Middle frontal gyrus (tissue), 1 donor: ENCODE data around the gene CATSPER1.
"Not testable (repeated sequence)": the region's sequence is repeated elsewhere in the genome, so short reads cannot be mapped to it uniquely, and the experiment has no call there.

ENCODE experiments used
- DNase-seq: peaks from one replicate; pipeline ENCODE4 v3.0.0-alpha.2; 2015; ENCODE audit warnings: low spot score; ENCODE audit errors: extremely low spot score

CATSPER1 gene

DNA sequence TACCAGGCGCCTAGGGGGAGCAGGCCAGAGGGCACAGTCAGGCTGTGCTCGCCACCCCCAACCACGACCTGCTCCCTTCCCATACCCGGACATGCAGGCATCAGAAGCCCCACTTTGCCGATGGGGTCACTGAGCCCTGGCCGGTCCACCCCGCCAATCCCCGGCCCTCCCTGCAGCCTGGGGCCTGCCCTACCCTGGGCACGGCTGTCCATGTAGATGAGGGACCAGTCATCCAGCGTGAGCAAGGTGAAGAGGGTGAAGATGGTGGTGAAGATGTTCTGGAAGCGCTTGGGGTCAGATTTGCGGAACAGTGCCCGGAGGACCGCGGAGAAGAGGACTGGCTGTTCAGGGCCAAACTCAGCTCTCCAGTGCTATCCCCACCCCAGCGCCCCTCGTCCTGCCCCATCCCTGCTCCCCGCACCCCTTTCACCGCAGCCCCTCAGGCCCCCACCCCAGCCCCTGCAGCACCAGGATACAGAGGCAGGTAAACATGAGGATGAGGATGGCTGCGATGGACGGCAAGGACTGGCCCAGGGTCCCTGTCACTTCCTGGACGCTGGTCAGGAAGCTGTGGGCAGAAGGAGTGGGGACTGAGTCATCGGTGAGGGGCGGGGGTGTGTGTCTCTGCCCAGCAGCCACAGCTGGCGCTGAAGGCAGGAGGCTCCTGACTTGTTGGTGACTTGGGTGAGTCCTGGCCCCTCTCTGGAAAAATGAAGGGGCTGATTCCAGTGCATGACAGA is 5.5 kb downstream of the CATSPER1 start:
- no peak for DNase-seq

DNA sequence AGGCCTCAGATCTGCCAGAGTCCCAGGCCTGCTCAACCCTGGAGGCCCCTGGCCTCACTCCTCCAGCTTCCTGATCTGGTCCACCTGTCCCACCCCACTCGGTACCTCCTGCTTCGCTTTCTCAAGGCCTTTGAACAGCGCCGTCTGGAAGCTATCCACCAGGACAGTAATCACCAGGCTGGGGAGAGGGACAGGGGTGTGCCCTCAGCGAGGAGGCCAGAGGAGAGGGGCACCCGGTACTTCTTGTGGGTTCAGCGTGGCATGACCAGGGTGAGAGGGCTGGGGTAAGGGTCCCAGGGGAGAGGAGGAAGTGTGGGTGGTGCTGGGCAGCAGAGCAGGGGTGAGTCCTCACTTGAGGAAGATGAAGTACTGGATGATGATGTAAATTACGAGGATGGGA is 6.1 kb downstream of the CATSPER1 start:
- DNase-seq: no peak

DNA sequence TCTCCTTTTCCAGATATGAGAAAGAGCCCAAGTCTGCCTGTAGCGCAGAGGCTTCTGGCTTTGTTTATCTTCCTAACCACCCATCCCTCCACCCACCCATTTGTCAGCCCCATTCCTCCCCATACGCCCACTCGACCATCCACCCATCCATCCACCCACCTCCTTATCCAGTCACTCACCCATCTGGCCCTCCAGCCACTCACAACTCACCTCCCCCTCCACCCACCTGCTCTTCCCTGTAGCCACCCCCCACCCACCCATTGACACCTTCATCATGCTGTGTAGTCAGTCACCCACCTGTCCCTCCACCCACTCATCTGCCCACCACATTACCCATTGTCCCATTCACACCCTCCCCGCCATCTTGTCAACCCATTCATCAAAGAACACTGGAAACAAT is 9.0 kb downstream of the CATSPER1 start:
- no peak for DNase-seq

DNA sequence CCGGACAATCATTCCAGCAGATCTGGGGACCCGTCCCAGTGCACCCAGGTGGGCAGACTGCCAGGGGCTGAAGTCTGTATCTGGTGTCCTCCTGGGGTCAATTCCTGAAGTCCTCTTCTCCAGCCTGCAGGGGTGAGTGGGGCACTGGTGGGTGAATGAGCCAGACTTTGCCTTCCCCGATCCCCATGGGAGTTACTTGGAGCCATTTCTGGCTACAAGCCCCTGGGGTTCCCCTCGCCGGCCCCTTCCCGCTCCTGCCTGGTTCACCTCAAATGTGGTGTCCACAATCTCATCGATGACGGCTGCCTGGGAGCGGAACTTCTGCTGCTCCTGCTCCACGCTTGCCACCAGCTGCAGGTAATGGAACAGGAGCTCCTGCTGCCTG is 9.5 kb downstream of the CATSPER1 start:
- no peak for DNase-seq

DNA sequence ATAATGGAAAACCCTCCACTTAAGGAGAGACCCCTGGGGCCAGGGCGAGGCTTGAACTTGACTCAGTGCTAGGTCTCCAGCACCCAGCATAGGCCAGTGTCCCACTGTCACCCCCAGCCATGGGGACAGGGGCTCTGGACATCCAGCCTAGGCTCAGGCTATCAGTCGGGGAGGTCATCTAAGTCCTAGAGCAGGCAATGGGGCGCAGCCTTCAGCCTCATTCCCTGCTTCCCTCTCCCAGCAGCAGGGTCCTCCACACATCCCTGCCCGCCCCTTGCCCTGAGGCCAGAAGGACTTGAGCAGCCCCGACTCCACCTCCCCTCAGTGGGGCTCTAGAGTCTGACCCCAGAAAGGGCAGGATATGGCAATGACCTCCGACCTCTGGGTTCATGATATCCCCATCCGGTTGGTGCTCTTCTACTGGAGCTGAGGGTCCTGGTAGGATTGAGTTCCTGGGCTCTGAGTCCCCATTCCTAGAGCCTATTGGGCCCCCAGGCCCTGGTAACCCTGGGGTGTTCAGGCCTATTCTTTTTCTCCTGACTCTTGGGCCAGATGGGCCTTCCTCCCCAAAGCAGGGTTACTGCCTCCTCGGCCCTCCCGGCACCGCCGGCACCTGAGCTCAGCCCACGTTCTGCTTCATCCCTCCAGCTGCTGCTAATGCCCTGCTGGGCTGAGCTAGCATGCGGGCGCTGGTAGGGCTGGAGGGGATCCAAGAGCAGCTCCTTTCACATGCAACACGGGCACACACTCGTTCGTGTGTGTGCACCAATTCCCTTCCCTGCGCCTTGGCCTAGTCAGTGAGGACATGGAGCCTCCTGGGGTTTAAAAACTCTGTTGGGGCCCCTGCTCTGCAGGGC is 10.1 kb downstream of the CATSPER1 start:
- no peak for DNase-seq

DNA sequence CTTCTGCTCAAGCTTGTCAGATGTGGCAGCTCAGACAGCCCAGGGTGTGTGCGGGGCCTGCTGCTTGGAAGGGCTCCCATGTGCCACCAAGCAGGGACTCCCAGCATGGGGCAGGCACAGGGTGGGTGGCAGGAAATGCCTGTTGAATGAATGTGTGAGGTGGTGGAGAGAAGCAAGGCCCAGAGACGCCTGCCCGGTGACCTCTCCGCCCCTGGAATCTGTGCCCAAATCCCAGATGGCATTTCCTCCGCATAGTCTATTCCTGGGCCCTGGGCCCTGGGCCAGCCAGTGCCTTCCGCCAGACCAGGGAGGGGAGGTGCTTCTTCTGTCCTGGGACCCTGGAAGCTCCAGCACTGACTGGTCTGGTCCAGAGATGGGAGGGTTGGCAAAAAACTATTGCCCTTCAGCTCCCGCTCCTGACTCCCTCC is 10.8 kb downstream of the CATSPER1 start:
- no peak for DNase-seq

DNA sequence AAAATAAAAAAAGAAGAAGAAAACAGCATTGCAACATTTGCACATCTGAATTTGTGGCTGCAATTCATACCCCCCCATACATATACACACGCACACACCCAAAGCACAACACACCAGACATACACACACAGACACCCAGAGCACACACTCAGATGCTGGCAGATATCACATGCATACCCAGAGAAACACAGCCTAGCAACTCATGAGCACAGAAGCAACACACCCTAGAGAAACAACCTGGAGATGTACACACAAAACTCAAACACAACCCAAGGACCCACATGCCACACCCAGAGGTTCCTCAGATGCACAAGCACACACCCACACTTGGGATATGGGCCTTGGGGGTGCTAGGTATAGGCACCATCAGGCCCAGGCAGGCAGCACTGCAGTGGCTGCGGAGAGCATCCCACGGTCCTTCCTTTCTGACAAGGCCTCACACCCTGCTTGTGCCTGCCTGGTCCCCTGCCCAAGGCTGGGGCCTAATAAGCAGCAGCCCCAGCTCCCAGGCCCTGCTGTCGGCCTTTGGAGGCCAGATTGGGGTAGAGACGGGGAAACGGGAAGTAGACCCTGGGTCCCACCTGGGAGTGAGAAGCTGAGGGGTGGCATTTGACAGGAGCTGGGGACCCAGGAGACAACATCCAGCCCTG is 11.3 kb downstream of the CATSPER1 start:
- DNase-seq: no peak

DNA sequence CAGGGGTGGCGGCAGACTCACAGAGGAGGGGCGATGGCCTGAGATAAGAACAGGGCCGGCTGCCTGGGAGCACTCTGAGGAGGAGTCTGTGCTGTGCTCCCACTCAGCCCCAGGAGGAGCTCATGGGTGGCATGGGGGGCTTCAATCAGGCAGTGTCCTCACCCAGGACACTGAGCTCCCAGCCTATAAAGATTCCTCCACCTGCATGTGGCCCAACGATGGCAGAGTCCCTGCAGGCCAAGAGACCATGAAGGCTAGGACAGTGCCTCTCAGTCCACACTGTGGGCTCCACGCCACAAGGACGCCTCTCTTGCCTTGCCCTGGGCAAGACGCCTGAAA is 12.5 kb downstream of the CATSPER1 start:
- no peak for DNase-seq

DNA sequence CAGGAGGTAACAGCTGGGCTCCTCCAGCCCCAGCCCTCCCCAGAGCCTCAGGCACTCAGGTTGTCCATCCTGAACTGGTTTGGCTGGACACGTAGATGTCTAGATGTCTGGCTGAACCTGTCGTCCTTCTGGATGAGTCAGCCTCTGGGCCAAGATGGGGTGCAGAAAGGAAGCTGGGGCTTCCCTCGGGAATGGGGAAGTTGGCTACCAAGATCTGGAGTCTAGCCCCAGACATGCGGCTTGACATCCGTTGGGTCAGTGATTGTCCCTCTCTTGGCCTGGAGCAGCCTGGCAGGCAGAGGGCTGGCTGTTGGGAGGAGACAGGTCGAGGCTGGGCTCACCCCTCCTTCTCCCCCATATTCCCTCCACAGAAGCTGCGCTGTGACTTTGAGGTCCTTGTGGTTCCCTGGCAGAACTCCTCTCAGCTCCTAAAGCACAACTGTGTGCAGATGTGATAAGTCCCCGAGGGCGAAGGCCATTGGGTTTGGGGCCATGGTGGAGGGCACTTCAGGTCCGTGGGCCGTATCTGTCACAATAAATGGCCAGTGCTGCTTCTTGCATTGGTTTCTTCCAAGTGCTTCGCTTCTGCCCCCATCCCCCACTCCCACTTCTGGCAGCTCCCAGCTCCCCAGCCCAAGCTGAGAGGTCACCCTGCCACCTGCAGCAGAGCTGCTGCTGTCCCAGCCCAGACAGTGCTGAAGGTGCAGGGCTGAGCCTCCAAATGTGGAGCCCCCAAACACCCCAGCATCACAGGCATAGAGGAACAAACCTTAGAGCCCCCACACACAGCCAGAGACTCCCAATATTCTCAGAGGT is 13.1 kb downstream of the CATSPER1 start:
- DNase-seq: no peak

DNA sequence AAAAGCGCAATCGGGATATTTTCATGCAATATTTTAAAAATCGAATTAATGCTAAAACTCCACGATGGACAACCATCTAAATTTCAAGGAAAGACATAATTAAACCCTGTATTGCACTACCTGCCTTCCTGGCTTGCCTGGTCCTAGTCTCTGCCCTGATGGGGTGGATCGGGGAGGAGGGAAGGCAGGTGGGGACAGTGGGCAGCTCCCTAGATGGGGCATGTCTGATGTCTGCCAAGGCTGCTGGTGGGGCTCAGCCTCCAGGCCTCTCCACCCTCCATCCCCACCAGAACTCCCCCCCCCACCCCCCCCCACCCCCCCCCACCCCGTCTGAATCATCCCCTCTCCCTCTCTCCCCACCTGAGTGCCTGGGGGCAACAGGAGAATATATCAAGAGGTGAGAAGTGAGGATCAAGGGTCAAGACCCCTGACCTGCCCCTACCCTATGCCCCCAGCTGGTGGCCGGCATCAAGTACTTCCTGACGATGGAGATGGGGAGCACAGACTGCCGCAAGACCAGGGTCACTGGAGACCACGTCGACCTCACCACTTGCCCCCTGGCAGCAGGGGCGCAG is 13.8 kb downstream of the CATSPER1 start:
- no peak for DNase-seq

DNA sequence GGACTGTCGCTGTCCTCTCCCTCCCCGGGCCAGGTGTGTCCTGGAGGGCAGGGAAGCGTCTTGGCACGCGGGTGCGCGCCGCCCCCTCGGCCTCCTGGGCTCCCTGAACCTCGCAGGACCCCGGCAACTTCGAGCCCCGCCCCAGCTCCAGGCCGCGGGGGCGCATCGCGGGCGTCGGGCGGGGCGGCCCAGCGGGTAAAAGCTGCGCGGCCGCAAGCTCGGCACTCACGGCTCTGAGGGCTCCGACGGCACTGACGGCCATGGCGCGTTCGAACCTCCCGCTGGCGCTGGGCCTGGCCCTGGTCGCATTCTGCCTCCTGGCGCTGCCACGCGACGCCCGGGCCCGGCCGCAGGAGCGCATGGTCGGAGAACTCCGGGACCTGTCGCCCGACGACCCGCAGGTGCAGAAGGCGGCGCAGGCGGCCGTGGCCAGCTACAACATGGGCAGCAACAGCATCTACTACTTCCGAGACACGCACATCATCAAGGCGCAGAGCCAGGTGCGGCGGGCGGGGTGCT is 14.4 kb downstream of the CATSPER1 start, which contains the start of gene CST6:
TSS of gene CST6 (plus strand) at position 224 of the 519 bp plus-strand sequence. CDS start at position 261, 37 bp downstream.
- DNase-seq: no peak

DNA sequence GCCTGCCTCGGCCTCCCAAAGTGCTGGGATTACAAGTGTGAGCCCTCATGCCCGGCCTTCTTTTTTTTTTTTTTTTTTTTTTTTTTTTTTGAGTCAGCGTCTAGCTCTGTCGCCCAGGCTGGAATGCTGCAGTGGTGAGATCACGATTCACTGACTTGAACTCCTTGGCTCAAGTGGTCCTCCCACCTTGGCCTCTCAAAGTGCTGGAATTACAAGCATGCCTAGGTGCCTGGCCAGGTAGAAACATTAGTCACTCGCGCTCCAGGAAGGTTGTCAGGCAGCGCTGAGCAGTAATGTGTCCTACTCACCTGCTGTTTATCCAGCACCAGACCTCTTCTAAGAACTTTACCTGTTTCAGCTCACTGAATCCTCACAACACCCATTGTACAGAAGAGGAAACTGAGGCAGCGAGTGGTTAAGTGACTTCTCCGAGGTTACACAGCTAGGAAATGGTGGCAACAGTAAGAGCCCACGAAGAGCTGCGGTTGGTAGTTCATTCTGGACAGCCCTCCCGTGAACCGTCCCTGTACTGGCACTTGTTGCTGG is 15.0 kb downstream of the CATSPER1 start:
- DNase-seq: no peak

DNA sequence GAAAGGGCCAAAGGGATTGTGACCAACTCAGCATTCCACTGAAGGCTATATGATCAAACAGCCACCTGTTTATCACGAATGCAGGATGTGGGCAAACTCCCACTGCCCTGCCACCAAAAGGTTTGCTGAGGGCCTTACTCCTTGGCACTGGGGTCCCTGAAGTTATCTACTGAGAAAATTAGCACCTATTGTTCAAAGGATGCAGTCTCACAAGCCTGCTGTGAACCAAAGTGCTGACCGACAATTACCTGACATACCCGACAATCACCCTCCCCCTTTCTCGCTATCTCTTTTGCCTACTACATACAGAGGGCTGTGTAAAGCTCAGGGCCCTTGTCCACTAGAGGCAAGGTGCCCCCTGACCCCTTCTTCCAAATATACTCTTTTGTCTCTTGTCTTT is 16.2 kb downstream of the CATSPER1 start:
- not testable (repeated sequence) for DNase-seq

DNA sequence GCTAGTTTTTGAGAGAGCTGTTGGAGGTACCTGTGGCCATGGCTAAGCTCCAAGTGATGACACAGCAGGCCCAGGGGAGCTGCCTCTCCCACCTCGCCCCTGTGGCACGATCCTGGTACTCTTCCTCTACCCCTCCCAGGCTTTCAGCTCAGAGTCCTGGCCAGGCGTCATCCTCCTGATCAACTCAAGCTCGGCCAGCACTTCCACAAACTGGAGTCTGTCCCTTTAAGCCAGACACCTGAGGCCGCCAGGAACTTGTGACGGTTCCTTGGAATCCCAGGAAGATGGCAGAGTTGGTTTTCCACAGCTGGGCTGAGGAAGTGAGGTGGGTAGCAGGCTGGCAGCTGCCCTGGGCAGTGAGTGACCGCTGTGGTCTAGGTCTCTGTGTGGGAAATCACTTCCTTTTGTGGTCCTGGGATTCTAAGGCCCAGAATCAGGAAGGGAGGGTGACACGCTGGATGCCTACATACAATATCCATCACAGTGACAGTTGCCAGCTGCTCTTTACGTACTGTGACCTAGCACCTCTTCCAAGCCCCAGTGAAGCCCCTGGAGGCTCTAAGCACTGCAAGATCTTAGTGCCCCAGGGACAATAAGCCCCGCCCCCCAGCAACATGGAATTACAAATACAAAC is 17.7 kb downstream of the CATSPER1 start:
- DNase-seq: no peak

DNA sequence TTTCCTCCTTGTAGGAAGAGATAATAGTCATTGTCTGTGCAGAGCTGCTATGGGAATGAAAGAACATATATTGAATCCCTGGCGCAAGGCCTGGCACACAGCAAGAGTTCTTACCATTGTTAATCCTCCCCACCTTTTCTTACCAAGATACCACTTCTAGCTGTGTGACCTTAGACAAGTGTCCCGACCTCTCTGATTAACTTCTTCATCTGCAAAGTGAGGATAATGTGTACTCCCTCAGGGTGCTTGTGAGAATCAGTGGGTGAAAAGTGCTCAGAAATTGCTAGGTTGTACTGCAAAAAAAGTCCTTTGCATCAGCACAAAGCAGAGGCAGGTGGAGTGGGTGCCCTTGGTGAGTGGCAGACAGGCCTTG is 18.2 kb downstream of the CATSPER1 start:
- DNase-seq: no peak

DNA sequence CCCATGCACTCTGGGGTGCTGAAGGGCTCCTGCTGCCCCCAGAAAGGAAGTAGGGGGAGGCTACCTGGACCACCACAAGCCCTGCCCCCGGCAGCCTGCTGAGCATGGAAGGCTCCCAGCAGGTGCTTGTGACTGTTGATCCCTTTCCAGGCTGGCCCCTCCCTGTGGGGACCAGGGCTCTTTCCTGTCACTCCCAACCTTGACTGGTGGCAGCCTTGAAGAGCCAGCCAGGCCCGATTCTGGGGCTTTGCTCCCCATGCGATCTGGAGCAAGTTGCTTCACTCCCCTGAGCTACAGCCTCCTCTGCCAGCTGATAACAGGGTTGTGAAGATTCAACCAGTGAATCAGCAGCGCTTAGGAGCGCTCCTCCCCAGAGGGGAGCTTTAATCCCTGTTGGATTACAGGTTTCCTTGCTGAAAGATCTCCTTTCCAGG is 19.1 kb downstream of the CATSPER1 start:
- no peak for DNase-seq

DNA sequence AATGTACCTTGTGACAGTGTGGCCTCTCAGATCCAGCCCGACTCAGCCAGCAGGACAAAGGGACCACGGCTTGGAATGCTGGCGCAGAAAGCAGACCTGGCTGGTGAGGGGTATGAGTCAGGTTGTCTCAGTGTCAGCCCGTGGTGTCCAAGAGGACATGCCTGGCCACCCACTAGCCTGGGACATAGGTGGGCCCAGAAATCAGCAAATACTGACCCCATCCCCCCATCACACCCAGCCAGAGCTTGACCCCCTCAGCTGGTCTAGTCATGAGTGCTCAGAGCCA is 19.4 kb downstream of the CATSPER1 start:
- DNase-seq: no peak

DNA sequence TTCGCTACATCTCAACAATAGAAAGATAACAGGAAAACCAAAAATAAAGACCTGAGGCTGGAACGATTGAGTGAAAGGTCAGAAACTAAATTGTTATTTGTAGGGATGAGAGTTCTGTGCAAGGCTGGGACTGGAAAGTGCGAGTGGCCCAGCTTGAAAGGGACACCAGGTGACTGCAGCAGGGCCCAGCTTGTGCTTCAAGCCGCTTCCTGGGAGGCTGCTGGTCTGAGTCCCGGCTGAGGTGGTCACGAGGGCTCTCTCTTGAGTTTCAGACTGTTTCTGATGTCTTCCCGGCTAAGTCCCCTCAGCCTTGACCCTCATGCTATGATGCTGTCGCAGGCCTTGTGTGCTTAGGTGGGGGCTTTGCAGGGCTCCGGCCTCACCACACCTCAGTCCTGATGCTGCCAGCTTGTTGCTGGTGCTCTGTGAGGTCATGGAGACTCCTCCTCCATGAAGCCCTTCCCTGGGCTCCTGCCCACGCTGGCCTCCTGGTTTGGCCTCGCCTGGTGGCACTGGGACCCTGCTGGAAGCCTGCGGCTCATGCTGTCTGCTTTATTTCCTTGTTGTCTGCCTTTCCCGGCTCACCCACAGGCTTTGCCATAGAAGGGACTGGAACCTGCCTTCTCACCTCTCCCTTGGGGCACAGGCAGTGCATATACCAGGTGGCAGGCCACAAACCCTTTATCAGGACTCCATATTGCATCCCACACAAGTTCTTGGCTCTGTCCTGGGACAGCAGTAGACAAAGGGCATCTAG is 20.0 kb downstream of the CATSPER1 start:
- no peak for DNase-seq

DNA sequence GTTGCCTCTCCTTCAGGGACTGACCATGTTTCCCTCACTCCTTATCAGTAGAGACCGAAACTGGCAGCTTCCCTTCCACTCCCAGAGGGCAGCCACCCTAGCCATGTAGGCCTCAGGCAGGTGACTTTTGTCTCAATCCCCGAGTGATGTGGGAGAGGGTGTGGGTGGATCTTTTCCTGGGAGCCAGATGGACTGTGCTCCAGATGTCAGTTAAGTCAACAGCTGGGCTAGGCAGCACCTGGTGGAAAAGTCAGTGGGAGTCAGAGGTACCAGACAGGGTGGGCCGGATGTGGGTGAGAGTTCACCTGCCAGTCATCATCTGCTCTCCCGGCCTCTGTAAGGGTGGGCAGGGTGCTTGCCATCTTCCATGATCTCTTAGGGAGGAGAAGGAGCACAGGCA is 22.1 kb downstream of the CATSPER1 start:
- no peak for DNase-seq

DNA sequence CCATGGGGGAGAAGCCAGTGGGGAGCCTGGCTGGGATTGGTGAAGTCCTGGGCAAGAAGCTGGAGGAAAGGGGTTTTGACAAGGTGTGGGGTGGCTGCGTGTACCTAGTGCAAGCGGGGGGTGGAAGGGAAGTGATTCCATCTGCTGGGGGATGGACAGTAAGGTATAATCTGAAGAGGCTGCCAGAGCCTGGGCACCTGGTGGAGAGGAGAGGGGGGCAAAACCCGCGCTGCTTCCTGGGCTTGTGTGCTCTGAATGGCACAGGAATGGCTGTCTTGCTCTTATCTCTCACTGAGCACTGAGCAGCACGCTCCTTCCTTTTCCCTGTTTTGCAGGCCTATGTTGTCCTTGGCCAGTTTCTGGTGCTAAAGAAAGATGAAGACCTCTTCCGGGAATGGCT is 23.0 kb downstream of the CATSPER1 start:
- DNase-seq: no peak
